Nephron progenitor cell (in vitro differentiated cells): ENCODE measurements around the gene SLC35F6.

Source experiments
- DNase-seq: peaks from one replicate; pipeline ENCODE4 v3.0.0; 2021
- H3K27ac Mint-ChIP-seq: 2 replicates; pipeline ENCODE4 v1.8.0; 2021; ENCODE audit warnings: mild to moderate bottlenecking, moderate library complexity, mixed read lengths
- H3K27me3 Mint-ChIP-seq: 2 replicates; pipeline ENCODE4 v1.8.0; 2021; ENCODE audit warnings: mild to moderate bottlenecking, low read depth, mixed read lengths; ENCODE audit not compliant: poor library complexity
- H3K36me3 Mint-ChIP-seq: 2 replicates; pipeline ENCODE4 v1.8.0; 2021; ENCODE audit warnings: low read depth, mixed read lengths
- H3K4me1 Mint-ChIP-seq: 2 replicates; pipeline ENCODE4 v1.8.0; 2021; ENCODE audit warnings: mixed read lengths
- H3K4me3 Mint-ChIP-seq: 2 replicates; pipeline ENCODE4 v1.8.0; 2021; ENCODE audit warnings: mild to moderate bottlenecking, moderate library complexity, mixed read lengths
- H3K9me3 Mint-ChIP-seq: 2 replicates; pipeline ENCODE4 v1.8.0; 2021; ENCODE audit warnings: mild to moderate bottlenecking, moderate library complexity, mixed read lengths
- CTCF ChIP-seq: fragments of 200-600 bp; sonication (generic); IDR thresholded peaks from 2 replicates; pipeline ENCODE4 v1.5.0; 2021; ENCODE audit warnings: antibody characterized with exemption

The SLC35F6 gene

DNA sequence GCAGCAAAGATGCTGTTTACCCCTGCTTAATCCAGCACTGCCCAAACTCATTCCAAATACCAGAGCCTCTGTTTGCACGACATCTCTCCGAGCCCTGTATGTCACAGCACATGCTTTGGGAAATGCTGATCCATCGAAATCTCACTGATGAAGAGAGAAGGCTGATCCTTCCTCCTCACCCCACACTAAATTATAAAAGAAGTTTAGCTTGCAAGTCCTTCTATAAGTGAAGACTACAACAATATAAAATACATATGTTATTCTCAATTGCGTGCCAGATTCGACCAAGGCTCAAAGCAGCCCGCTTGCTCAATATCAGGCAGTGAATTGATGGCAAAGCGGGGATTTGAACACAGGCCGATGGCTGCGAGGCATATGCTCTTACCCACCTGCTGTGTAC, 30.7 kb upstream of the SLC35F6 start:
- Mint-ChIP-seq H3K36me3 (no peaks in the 10 kb centered on the region), H3K27me3 (peaks cover 11% of the 10 kb centered on the region), H3K9me3 (no peaks in the 10 kb centered on the region), H3K4me1 (peaks cover 38% of the 10 kb centered on the region), H3K27ac (no peak overlapping the region), H3K4me3 (no peak overlapping the region)
- no peak for TF ChIP-seq CTCF
- DNase-seq = no peak

GRCh38 chr2:26735097-26735496, 29.0 kb upstream of the SLC35F6 start:
- Mint-ChIP-seq H3K4me3 (no peak overlapping the region), H3K9me3 (no peaks in the 10 kb centered on the region), H3K36me3 (no peaks in the 10 kb centered on the region), H3K4me1 (peaks cover 38% of the 10 kb centered on the region), H3K27ac (no peak overlapping the region), H3K27me3 (peaks cover 11% of the 10 kb centered on the region)
- no peak for DNase-seq
- no peak for TF ChIP-seq CTCF

DNA sequence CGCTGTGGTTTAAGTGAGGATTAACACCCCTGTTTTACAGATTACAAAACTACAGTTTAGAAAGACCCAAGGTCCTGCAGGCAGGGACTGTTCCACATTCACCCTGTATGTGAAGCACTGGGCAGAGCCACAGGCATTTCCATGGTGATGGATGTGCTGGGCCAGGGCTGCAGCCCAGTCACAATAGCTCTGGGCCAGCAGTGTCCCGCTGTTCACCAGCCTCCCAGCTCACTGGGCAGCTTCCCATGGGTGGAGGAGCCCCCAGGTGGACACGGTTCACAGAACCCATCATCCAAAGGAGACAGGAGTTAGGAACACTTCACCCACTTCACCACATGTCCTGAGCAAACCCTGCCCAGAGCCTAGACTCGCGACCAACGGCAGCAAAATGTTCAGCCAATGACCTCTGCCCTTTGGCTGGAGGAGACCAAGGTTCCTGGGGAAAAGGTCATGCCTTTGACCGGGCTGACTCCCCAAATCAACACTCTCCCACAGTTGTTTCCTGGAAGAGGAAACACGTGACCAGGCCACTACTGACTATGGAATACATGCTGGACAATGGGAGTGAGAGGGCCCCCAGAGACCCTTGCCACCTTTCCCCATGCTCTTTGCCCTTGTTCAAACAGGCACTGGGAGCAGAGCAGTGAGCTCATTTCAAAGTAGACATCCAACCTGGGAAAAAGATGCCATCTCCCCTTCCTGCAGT, 28.0 kb upstream of the SLC35F6 start:
- no peaks in the 10 kb centered on the region for H3K36me3 Mint-ChIP-seq
- no peak for TF ChIP-seq CTCF
- DNase-seq = no peak
- H3K9me3 Mint-ChIP-seq = no peaks in the 10 kb centered on the region
- H3K27me3 Mint-ChIP-seq = peaks cover 11% of the 10 kb centered on the region
- no peak overlapping the region for H3K4me3 Mint-ChIP-seq
- H3K27ac Mint-ChIP-seq = peak overlapping the region; percentile 85
- H3K4me1 Mint-ChIP-seq = peaks cover 40% of the 10 kb centered on the region

- Mint-ChIP-seq H3K4me3 (no peak overlapping the region), H3K4me1 (peaks cover 38% of the 10 kb centered on the region), H3K36me3 (no peaks in the 10 kb centered on the region), H3K27ac (no peak overlapping the region), H3K9me3 (no peaks in the 10 kb centered on the region), H3K27me3 (peaks cover 8% of the 10 kb centered on the region)
- TF ChIP-seq CTCF = no peak
- DNase-seq = no peak
Measured at GRCh38 chr2:26737221-26737620, 26.9 kb upstream of the SLC35F6 start.

DNA sequence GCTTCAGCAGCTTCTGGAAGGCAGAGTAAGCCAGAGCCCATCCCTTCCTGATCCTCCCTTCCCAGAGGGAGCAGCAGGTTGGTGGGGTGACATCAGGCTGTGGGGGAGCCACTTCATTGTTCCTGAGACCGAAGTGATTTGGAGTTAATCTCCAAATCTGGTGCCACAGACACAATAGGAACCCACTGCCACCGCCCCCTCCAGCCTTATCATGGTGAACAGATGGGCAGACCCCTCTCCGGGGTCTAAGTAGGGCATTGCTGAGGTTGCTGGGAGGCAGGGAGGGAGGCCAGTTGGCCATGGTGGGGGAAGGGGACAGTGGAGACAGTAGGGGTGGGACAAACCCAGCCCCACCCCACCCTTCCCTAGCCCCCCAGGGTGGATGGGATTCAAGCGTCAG, 25.6 kb upstream of the SLC35F6 start:
- Mint-ChIP-seq H3K4me1 (peaks cover 33% of the 10 kb centered on the region), H3K36me3 (no peaks in the 10 kb centered on the region), H3K27me3 (peaks cover 4% of the 10 kb centered on the region), H3K9me3 (no peaks in the 10 kb centered on the region), H3K4me3 (no peak overlapping the region), H3K27ac (no peak overlapping the region)
- no peak for TF ChIP-seq CTCF
- no peak for DNase-seq

GRCh38 chr2:26739514-26739913, 24.6 kb upstream of the SLC35F6 start:
- no peak for DNase-seq
- Mint-ChIP-seq H3K27ac (no peak overlapping the region), H3K4me3 (no peak overlapping the region), H3K36me3 (no peaks in the 10 kb centered on the region), H3K9me3 (no peaks in the 10 kb centered on the region), H3K4me1 (peaks cover 39% of the 10 kb centered on the region), H3K27me3 (peaks cover 4% of the 10 kb centered on the region)
- TF ChIP-seq CTCF = no peak
